GM12801 (cell line): ENCODE measurements around the gene LTB4R2.

ENCODE experiments used
- CTCF ChIP-seq: IDR thresholded peaks from one replicate; pipeline ENCODE4 v1.5.1; 2011; ENCODE audit warnings: control low read depth; ENCODE audit not compliant: insufficient read length; ENCODE audit errors: extremely low read depth

Gene LTB4R2

DNA sequence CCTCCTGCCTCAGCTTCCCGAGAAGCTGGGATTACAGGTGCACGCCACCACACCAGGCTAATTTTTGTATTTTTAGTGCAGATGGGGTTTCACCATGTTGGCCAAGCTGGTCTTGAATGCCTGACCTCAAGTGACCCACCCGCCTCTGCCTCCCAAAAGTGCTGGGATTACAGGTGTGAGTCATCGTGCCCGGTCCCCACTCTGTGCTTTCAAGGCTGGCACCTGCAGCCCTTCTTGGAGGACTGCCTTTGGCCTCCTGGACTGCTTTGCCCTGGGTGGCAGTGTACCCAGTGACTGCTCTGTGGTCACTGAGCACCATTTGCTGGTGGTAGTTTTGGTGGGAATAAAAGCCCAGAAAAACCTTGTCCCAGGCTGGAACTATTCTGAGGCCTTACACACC, 22.9 kb upstream of the LTB4R2 start:
- no peak for TF ChIP-seq CTCF

GRCh38 chr14:24289649-24290280, 20.2 kb upstream of the LTB4R2 start:
- TF ChIP-seq CTCF, result no peak

- no peak for TF ChIP-seq CTCF
Observed at GRCh38 chr14:24290746-24291145, 19.2 kb upstream of the LTB4R2 start.

DNA sequence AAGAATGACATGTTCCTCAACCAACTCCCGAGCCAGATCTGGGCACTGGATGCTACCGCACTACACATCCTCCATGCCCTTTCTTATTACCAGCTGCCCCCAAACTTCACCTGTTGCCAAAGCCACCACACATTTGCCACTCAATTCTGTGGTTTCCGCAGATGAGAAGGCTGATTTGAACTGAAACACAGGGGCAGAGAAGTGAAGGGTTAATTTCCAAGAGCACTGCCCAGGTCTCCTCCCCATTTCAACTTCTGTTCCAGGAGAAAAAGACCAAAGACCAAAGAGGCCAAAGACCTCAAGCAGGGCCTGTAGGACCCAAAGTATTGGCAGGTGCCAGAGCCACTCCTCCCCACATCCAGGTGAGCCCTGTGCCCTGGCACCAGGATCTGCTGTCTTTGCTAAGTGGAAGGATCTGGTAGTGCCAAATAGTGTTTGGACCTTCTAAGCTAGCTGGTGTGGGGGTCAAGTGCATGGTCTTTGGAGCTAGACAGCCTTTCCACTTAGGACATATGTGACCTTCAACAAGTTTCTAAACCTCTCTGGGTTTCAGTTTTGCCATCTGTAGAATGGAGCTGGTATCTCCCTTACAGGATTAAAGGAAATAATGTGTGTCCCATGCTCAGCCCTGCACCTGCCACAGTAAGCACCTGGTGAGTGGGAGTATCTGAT, 18.4 kb upstream of the LTB4R2 start:
- TF ChIP-seq CTCF, result no peak

GRCh38 chr14:24292118-24292807, 17.7 kb upstream of the LTB4R2 start:
- no peak for TF ChIP-seq CTCF

DNA sequence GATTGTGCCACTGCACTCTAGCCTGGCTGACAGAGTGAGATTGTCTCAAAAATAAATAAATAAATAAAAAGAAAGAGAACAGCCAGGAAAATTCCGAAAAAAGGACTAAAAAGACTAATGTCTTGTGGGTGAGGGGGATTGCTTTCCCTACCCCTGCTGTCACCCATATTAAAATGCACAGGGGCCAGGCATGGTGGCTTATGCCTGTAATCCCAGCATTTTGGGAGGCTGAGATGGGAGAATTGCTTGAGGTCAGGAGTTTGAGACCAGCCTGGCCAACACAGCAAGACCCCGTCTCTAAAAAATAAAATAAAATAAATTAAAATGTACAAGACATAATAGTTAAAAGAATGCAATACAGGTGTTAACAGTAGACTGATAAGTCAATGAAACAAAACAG, 16.4 kb upstream of the LTB4R2 start:
- TF ChIP-seq CTCF, result no peak

DNA sequence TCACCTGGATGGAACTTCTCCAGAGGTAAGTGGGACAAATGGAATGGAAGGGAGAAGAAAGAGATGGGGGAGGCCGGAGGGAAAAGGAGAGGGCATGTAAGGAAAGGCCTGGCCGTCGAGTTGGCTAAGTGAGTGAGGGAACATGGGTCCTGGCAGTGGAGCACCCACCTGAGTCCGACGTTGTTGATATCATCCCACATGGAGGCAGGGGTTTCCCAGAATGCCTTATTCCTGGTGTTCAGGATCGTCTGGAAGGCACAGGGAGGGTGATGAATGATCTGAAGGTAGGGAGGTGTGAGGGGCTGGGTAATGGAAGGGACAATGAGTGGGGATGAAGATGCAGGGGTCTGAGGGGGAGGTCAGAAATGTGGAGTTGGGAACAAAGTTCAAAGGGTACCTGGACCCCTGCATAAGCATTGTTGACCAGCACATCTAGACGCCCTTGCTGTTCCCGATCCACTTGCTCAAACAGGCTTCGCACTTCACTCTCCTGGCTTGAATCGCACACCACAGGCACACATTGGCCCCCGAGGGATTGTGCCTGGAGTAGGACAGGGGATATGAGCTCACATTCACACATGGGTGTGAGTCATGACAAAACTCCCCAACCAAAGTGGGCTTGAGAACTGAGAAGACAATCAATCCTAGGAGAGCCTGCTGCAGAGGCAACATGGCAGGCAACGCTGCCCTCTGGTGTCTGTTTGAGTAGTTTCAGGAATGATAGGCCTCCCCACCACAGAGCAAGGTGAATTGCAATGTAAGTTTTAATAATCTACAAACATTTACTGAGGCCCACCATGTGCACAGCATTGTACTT, 13.4 kb upstream of the LTB4R2 start:
- peak; percentile 21 for TF ChIP-seq CTCF
